HG02759 (cell line): Measurements from ENCODE around the gene GATA3.

ENCODE experiments used
- ATAC-seq: cut with Tn5 transposase; IDR thresholded peaks from one replicate; pipeline ENCODE4 v1.9.1; 2021; ENCODE audit warnings: mild to moderate bottlenecking, moderate library complexity; ENCODE audit not compliant: unreplicated experiment

Gene GATA3

GRCh38 chr10:8050556-8051108, 3.9 kb upstream of the GATA3 start:
- ATAC-seq, result no peak

- no peak for ATAC-seq
These were observed 3.2 kb upstream of the GATA3 start for GRCh38 chr10:8051109-8051821.

DNA sequence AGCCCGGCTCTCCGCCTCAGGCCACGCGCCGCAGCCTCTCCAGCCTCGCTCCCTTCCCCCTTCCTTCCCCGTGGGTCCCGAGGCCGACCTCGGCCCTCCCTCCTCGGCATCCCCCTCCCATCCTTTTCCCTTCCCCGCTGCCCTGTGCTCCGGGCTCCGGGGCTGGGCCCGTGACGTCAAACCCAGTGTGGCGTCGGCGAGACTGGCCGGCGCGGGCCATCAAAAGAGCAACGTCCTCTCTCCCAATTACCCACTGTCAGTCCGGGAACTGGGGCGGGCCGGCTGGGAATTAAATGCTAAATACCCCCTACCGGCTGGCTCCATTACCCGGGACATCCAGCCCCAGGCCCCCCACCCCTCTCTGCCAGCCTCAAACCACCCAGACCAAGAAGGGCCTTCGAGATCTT, 2.6 kb upstream of the GATA3 start:
- no peak for ATAC-seq

DNA sequence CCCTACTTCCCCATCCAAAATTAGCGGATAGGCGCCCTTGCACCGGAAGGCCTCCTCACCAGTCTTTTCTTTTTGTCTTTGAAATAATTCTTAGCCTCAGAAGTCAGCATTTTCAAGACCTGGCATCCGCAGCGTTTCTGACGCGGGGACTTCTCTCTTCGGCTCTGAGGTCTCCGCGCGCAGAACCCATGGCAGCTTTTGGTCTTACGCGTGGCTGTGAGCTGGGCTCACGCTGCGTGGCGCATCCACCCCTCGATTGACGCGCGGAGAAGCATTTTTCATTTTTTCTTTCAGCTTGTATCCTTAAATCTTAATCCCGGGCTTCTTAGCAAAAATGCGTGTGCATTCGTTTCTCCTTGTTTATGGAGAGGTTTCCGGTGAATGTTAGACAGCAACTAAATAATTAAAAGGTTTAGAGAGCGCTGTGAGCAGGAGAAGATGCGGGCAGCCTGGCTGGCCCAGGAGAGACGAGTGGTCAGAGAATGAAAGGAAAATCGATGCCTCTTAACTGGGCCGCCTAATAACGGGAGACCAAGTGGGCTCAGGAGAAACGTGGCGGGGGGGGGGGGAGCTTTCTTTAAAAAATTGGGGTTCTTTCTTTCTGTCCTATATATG, 2.0 kb upstream of the GATA3 start:
- ATAC-seq, result no peak

- ATAC-seq, result no peak
These were observed 1.5 kb upstream of the GATA3 start for GRCh38 chr10:8052956-8053445.

DNA sequence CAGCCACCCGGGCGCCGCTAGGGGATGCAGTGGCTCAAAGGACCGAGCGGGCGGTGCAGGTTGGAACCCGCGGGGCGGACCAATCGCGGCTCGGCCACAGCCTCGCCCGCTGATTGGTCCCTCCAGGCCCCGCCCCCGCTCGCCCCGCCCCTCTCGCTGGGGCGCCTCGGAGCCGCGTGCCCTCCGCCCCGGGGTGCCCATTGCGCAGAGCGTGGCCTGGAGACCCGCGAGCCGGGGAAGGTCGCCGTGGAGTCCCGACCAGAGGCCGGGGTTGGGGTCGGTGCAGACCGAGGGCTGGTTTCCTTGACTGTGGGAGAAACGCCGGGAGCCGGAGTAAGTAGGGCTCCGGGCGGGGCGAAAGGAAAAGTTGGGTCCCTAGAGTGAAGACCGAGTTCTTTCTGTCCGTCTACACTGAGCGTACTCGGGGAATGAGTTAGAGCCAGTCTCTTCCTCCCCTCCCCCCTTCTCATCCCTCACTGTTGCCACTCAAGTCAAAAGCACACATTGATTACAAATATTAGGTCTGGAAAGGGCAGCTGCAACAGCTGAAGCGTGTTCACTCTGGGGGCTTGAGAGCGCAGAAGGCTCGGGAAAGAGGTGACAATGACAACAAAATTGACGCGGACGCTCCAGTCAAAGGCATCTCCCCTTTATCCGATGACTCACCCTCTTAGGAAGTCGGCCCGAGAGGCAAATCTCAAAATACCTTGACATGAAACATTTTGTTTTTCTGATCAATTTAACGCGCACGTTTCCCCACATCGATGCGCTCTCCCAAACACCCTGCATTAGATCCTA, 843 bp upstream of the GATA3 start:
- ATAC-seq, result peak; percentile 73

DNA sequence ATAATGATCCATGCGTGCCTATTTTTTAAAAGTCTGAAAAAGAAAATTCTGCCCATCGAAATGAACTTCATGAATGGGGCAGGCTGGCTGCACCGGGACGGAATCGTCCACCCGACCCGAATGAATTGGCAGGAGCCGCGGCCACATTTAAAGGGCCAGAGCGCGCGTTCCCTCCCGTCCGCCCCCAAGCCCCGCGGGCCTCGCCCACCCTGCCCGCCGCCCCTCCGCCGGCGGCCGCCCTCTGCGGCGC, 319 bp upstream of the GATA3 start:
- ATAC-seq, result peak; percentile 10

DNA sequence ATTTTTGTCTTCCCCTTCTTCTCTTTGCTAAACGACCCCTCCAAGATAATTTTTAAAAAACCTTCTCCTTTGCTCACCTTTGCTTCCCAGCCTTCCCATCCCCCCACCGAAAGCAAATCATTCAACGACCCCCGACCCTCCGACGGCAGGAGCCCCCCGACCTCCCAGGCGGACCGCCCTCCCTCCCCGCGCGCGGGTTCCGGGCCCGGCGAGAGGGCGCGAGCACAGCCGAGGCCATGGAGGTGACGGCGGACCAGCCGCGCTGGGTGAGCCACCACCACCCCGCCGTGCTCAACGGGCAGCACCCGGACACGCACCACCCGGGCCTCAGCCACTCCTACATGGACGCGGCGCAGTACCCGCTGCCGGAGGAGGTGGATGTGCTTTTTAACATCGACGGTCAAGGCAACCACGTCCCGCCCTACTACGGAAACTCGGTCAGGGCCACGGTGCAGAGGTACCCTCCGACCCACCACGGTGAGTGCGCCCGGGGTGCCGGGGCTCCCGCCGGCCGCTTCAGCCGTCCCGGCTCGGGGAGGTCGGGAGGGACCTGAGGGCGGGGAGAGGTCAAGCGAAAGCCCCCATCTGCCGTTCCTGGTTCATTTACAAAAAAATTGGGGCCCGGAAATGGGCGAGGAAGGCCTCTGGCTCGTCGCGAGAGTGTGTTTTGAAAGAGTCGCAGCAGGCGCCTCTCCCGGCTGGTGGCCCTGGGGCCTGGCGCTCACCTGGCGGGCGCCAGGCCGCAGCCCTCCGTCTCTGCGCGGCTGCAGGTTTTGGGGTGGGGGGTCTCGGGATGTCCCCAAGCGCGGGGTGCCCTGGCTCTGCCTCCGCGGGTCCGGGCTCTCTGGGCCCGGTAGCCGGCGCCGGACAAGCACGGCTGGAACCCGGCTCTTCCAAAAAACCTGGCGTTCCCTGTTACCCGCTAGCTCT, 1.2 kb downstream of the GATA3 start:
- no peak for ATAC-seq

GRCh38 chr10:8056378-8056777, 1.9 kb downstream of the GATA3 start:
- no peak for ATAC-seq

GRCh38 chr10:8056871-8057331, 2.4 kb downstream of the GATA3 start:
- ATAC-seq, result peak; percentile 21

DNA sequence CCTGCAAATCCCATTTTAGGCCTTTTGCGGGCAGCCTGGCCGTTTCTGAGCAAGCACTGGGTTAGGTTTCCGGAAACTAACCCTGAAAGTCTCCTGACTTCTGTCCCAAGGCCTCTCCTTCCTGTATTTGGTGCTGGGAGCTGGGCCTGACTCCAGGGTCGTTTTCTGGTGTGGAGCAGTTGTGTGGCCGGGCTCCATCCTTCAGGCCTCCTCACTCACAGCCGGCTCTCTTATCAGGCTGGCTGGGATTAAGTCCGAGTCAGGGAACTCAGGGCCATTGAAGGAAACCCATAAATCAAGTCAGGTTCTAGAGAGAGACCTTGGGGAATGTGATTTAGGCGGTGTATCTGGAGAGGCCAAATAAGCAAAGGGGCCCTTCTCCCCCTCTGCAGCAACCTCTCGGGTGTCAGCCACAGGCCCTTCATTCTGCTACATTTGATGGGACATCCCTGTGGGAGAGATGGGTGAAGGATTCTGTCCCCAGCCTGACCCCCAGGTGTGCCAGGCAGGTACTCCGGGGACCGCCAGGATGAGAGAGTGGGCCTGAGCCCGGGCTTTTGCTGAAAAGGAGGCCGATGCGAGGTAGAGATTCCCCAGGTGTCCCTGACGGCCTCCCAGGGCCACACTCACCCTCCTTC, 3.3 kb downstream of the GATA3 start:
- ATAC-seq, result no peak

GRCh38 chr10:8058274-8059111, 4.0 kb downstream of the GATA3 start:
- no peak for ATAC-seq

- ATAC-seq, result no peak
These were observed 4.9 kb downstream of the GATA3 start for GRCh38 chr10:8059191-8059936.

- peak; percentile 50 for ATAC-seq
These were observed 5.7 kb downstream of the GATA3 start for GRCh38 chr10:8060010-8060703.

DNA sequence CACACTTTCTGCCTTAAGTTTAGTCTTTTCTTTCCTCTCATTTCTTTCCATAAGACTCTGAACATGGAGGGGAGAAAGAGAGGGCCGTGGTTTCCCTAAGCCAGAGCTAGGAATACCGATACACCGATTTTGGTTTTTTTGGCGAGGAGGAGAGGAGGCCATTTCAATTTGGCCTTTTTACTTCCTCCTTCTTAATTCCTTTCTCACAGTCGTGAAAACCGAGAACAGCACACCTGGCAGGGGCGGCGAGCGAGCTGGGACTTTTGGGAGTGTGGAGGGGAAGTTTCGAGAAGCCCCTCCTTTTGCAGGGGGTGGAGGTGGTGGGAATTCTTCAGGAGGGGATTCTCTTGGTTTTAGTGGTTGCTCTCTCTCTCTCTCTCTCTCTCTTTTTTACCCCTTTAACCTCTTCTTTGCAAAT, 6.2 kb downstream of the GATA3 start:
- no peak for ATAC-seq

GRCh38 chr10:8061274-8062211, 7.1 kb downstream of the GATA3 start:
- ATAC-seq, result no peak
